Measurements from ENCODE around the gene OR5T1.

The OR5T1 gene

GRCh38 chr11:56273854-56274253 is at the start of gene OR5T1:
TSS of gene OR5T1 (plus strand) at chr11:56274154. CDS start at chr11:56275639, 1,485 bp downstream.
- no peak for DNase-seq

GRCh38 chr11:56234155-56234554 is 39.8 kb upstream of the OR5T1 start, which contains the start of gene OR5T2:
TSS of gene OR5T2 (minus strand) at chr11:56234255. CDS start at chr11:56233062, 1,193 bp downstream.
- no peak for DNase-seq

GRCh38 chr11:56251954-56252353 is 22.0 kb upstream of the OR5T1 start, which contains the start of gene OR5T3:
TSS of gene OR5T3 (plus strand) at chr11:56252254. CDS start at chr11:56252254, 0 bp downstream.
- DNase-seq = no peak

- no peak for DNase-seq
Observed at GRCh38 chr11:56271092-56271491, 2.9 kb upstream of the OR5T1 start.

- DNase-seq = no peak
Observed at GRCh38 chr11:56292154-56292553, 18.2 kb downstream of the OR5T1 start, which contains the start of gene OR8H1. TSS of gene OR8H1 (minus strand) at chr11:56292254. CDS start at chr11:56291062, 1,192 bp downstream.

- DNase-seq = no peak
Observed at GRCh38 chr11:56296898-56297297, 22.9 kb downstream of the OR5T1 start.

GRCh38 chr11:56307836-56308235 is 33.9 kb downstream of the OR5T1 start:
- DNase-seq = no peak

GRCh38 chr11:56314844-56315243 is 40.9 kb downstream of the OR5T1 start, which contains the start of gene OR8K3:
TSS of gene OR8K3 (plus strand) at chr11:56315144. CDS start at chr11:56318307, 3,163 bp downstream.
- no peak for DNase-seq

All from CD4-positive, alpha-beta T cell treated with Interferon gamma for 1 hour (primary cell).